Natural killer cell treated with Interleukin-12 subunit alpha and Interleukin-12 subunit beta and Interleukin-15 and Interleukin-18, amount 100 ng/mL, for 72 hours (primary cell): Measurements from ENCODE around the gene GMDS. TPM values are rescaled to one million over a fixed set of nuclear protein-coding genes. Genes with fewer than 3 reads are reported as not detected.

Experiments used
- ATAC-seq, 2 donors: fragments of 150-1000 bp; cut with Tn5 transposase in 1 of 2; sonication (Bioruptor Pico), chemical (Tn5 transposase) in 1 of 2; 2 replicates each; pipeline ENCODE4 v1.10.0; 2021
- DNase-seq: peaks from one replicate; pipeline ENCODE4 v3.0.0; 2022; ENCODE audit warnings: low spot score
- H3K27ac Mint-ChIP-seq, 2 donors: 1 replicate in 1 of 2; 2 replicates in 1 of 2; pipeline ENCODE4 v1.8.0; 2022; ENCODE audit warnings: mixed read lengths in 2 of 2, mild to moderate bottlenecking in 1 of 2, moderate library complexity in 1 of 2
- H3K27me3 Mint-ChIP-seq, 2 donors: 1 replicate in 1 of 2; 2 replicates in 1 of 2; pipeline ENCODE4 v1.8.0; 2022; ENCODE audit warnings: mixed read lengths in 2 of 2
- H3K36me3 Mint-ChIP-seq: one replicate; pipeline ENCODE4 v1.8.0; 2022; ENCODE audit warnings: mixed read lengths
- H3K4me1 Mint-ChIP-seq, 2 donors: 1 replicate in 1 of 2; 2 replicates in 1 of 2; pipeline ENCODE4 v1.8.0; 2022; ENCODE audit warnings: low read depth in 2 of 2, mixed read lengths in 2 of 2, mild to moderate bottlenecking in 1 of 2
- H3K4me3 Mint-ChIP-seq: one replicate; pipeline ENCODE4 v1.8.0; 2022; ENCODE audit warnings: mixed read lengths
- H3K9me3 Mint-ChIP-seq: 2 replicates; pipeline ENCODE4 v1.8.0; 2022; ENCODE audit warnings: mixed read lengths
- total RNA-seq, 2 donors: library from RNA; stranded (reverse); gene quantifications; one replicate each; pipeline ENCODE4 v1.2.3, GENCODE V29; 2022

Gene GMDS
- total RNA-seq, 2 donors from 2014 or later: 23.7 to 39.4 TPM

DNA sequence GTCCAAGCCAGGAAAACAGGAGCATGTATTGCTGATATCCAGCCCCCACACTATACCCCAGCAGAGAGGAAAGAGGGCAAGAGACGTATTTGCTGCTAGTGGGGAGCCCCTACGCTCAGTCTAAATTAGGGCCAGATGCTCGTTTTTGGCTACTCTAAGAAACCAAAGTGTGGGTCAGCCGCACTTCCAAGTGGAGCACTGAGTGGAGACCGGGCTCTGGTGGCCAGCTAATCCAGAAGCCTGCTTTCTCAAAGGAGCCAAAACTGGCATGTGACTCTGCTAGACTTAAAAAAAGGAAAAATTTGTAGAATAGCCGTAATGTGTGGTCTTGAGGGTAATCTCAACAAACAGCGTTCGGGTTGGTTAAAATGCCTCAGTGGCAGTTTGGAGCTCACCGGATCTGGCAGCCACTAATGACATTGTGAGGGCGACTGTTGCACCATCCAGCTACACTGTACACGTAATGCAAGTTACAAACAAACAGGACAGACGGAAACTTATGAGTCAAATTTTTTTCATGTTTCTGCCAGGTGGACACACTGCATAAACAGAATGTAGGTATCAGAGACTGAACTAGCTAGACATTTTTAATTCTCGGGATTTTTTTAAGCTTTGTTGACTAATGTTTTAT lies 404.8 kb downstream of the GMDS start:
- Mint-ChIP-seq H3K9me3 (no peaks in the 10 kb centered on the region), H3K27ac (no peak overlapping the region)

GRCh38 chr6:1839361-1839760 lies 406.0 kb downstream of the GMDS start:
- DNase-seq: no peak
- no peak overlapping the region for H3K4me3 Mint-ChIP-seq
- H3K9me3 Mint-ChIP-seq: no peaks in the 10 kb centered on the region
- no peaks in the 10 kb centered on the region for H3K27me3 Mint-ChIP-seq
- no peak for ATAC-seq
- H3K27ac Mint-ChIP-seq: no peak overlapping the region
- H3K36me3 Mint-ChIP-seq: no peaks in the 10 kb centered on the region
- H3K4me1 Mint-ChIP-seq: no peaks in the 10 kb centered on the region

More for the DNA sequence above, 404.8 kb downstream of the GMDS start:
- no peaks in the 10 kb centered on the region for H3K27me3 Mint-ChIP-seq
- H3K4me3 Mint-ChIP-seq: no peak overlapping the region
- DNase-seq (no peak), ATAC-seq (no peak)
- H3K4me1 Mint-ChIP-seq: no peaks in the 10 kb centered on the region
- H3K36me3 Mint-ChIP-seq: no peaks in the 10 kb centered on the region

DNA sequence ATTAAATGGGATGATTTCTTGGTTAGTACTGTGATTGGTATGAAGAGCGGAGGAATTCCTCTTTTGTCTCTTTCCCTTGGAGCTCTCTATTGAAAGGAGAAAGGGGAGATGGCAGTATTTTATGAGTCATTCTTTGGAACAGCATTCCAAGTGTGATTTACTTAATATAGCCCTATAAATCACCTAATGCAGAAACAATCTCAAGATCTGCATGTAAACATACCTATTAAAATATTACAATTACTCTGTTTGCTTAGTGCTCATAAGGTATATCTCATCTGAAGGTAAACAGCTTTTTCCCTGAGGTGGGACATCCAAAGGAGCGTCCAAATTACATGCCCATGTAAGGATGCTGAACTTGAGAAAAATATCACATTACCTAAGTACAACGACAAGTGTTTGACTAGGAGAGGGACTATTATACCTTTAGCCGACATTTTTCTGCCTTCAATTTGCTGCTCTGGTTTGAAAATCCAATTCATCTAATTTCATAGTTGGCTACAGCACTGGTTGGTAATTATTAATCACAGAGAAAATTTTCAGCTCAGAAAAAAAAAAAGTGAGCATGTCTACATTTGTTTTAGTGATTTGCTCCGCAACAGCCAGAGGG lies 406.7 kb downstream of the GMDS start:
- Mint-ChIP-seq H3K4me1 (no peaks in the 10 kb centered on the region), H3K27ac (no peak overlapping the region), H3K27me3 (no peaks in the 10 kb centered on the region), H3K9me3 (no peaks in the 10 kb centered on the region), H3K4me3 (no peak overlapping the region), H3K36me3 (no peaks in the 10 kb centered on the region)
- ATAC-seq (no peak), DNase-seq (no peak)

DNA sequence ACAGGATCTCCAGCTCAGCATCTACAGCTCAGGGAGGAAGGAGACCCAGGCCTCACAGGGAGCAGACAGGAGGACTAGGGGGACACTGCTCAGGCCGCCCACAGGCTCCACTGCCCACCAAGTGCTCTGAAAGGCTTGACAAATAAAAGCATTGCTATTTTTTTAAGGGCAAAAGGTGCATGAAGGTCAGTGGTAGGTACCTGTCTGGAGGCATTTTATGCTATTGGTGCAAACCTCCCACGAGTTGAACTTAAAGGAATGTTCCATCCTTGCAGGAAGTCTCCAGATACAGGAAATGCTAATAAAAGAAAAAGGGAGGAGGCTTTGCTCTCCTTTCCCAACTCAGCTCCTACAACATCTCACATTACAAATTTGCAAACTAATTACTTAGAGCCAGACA lies 407.6 kb downstream of the GMDS start:
- H3K4me3 Mint-ChIP-seq: no peak overlapping the region

DNA sequence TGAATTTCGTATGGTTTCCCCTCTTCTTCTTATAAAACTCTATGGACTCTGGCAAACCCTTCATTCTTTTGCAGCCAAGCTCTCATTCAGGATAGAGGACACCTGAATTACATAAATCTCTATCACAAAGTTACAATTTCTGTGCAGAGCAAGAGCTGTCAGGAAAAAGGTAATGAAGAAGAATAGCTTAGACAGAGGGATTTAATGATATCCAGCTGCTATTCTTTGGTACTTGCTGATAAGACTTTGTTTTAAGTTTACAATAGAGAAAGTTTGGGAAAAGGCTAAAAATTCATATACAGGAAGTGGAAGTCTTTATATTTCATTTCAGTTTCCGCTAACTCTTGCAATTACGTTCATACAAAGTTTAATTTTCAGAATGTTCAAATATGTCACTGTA lies 408.7 kb downstream of the GMDS start:
- no peak overlapping the region for H3K4me3 Mint-ChIP-seq
- DNase-seq: no peak
- ATAC-seq: no peak
- H3K27ac Mint-ChIP-seq: no peak overlapping the region
- H3K4me1 Mint-ChIP-seq: no peaks in the 10 kb centered on the region
- H3K9me3 Mint-ChIP-seq: no peaks in the 10 kb centered on the region
- no peaks in the 10 kb centered on the region for H3K27me3 Mint-ChIP-seq
- H3K36me3 Mint-ChIP-seq: no peaks in the 10 kb centered on the region

More for the DNA sequence above, 407.6 kb downstream of the GMDS start:
- ATAC-seq (no peak), DNase-seq (no peak)
- H3K27me3 Mint-ChIP-seq: no peaks in the 10 kb centered on the region
- H3K36me3 Mint-ChIP-seq: no peaks in the 10 kb centered on the region
- H3K4me1 Mint-ChIP-seq: no peaks in the 10 kb centered on the region
- H3K9me3 Mint-ChIP-seq: no peaks in the 10 kb centered on the region
- no peak overlapping the region for H3K27ac Mint-ChIP-seq

DNA sequence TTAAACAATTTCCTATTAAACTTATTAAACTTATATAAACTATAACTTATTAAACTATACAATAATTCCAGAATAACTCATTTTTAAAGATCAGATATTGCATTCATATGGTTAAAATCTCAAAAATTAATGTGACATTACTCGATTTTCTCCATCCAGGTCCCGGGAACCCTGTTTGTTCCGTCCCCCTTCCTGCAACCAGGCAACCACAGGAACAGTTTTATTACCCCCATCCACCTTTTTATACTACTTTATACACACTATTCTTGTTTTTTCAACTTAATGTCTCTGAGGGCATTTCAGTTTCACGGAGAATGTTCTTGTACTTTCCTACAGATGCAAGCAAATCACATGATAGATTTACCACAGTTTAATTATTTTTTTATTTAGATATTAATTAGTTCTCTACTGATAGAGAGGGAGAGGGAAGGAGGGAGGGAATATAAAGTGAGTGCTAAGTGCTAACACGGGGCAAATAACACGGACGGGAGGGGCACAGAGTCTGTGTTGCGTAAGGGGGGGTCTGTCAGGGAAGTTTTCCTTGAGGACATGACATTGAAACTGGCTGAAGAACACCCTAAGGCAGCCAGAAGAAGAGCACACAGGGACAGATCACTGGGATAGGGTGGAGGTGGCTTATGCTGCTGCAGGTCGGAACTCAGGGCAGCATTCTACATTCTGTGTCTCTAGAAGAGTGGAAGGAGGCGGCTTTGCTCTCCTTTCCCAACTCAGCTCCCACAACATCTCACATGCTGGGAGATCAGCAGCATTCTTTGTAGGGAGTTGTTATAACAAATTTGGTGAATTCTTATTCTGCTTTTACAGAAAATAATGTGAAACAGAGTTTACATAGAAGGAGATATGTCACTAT lies 410.5 kb downstream of the GMDS start:
- ATAC-seq: no peak
- no peaks in the 10 kb centered on the region for H3K27me3 Mint-ChIP-seq
- H3K4me3 Mint-ChIP-seq: no peak overlapping the region
- DNase-seq: no peak
- H3K27ac Mint-ChIP-seq: no peak overlapping the region
- H3K4me1 Mint-ChIP-seq: no peaks in the 10 kb centered on the region
- no peaks in the 10 kb centered on the region for H3K9me3 Mint-ChIP-seq
- no peaks in the 10 kb centered on the region for H3K36me3 Mint-ChIP-seq

DNA sequence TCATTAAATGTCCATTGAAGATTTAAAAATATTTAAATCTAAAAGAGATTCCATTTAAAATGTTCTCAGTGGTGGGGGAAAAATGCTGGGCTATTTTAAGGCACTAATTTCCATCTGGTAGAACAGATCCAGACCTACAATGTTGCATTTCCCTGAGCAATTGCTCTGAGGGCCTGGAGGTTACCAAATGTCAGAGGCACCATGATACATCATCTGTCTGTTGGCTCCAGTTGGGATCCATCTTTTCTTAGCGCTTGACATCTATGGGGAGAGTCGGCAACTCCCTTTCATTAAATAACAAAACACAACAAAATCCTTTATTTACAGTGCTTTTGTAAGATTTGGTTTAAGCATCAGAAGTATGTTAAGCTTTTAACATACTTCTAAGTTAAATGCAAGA lies 411.2 kb downstream of the GMDS start:
- Mint-ChIP-seq H3K4me1 (no peaks in the 10 kb centered on the region), H3K36me3 (no peaks in the 10 kb centered on the region), H3K4me3 (no peak overlapping the region), H3K27ac (no peak overlapping the region), H3K27me3 (no peaks in the 10 kb centered on the region), H3K9me3 (no peaks in the 10 kb centered on the region)
- ATAC-seq (no peak), DNase-seq (no peak)

DNA sequence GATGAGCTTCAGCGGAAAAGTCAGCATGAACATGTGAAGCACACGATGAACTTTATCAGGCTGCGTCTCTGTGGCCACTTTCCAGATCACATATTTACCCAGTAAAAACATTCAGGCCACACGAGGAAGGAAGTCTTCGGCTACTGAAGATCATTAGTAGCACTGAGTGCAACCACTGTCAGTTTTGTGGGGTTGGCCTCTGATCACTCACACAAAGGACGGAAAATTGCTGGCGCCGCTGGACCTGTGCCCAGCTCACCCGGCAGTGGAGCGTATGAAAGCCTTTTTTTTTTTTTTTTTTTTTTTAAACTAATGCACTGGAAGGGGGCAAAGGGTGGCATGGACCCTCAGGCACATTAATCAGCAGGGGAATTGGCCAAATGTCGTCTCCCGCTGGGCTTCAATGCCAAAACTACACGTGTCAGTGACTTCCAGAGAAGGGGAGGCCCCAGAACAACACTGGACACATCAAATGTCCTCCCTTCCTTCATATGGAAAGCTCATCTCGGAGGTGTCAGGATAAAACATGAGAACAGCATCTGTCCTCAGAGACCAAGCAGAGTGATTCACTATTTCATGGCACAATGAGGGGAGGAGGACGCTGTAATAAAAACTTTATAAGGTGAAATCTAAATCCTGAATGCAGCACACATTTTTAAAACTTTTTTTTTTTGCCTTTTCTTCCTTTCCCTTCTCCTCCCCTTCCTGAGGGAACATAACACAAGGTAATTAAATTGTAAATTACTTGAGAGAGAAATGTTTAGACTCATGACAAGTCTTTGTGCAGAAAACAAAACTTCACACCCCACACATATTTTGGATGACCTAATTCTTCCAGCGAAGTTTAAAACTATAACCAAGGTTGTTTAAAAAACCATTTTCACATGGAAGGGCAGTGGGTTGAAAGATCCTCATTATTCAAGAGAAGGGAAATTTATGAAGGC lies 412.3 kb downstream of the GMDS start:
- H3K36me3 Mint-ChIP-seq: peaks cover 10% of the 10 kb centered on the region
- no peak for ATAC-seq
- peaks cover 3% of the 10 kb centered on the region for H3K9me3 Mint-ChIP-seq
- H3K4me1 Mint-ChIP-seq: no peaks in the 10 kb centered on the region
- DNase-seq: no peak
- H3K27ac Mint-ChIP-seq: no peak overlapping the region
- no peak overlapping the region for H3K4me3 Mint-ChIP-seq
- H3K27me3 Mint-ChIP-seq: no peaks in the 10 kb centered on the region

DNA sequence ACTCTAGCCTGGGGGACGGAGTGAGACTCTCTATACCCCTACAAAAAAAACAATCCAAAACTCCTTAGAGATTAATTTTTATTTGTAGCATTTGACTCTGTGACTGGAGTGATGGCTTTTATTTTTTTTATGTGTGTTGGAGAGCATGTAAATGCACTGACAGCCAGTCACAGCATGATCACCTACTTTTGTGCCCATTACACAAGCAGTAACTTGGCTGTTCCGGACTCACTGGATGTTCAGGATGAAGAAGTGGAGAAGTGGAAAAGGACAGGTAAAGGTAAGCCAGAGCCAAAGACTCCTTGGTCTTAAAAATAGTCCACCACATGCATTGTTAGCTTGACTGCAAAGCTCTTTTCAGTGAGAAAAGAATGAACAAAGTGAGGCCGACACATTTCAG lies 413.0 kb downstream of the GMDS start:
- ATAC-seq (no peak), DNase-seq (no peak)
- Mint-ChIP-seq H3K4me1 (no peaks in the 10 kb centered on the region), H3K27me3 (no peaks in the 10 kb centered on the region), H3K36me3 (peaks cover 18% of the 10 kb centered on the region), H3K9me3 (peaks cover 8% of the 10 kb centered on the region), H3K4me3 (no peak overlapping the region), H3K27ac (no peak overlapping the region)

GRCh38 chr6:1827984-1828793 lies 417.2 kb downstream of the GMDS start:
- DNase-seq: no peak
- H3K27ac Mint-ChIP-seq: no peak overlapping the region
- H3K27me3 Mint-ChIP-seq: no peaks in the 10 kb centered on the region

GRCh38 chr6:1825926-1826325 lies 419.5 kb downstream of the GMDS start:
- DNase-seq (no peak), ATAC-seq (no peak)
- Mint-ChIP-seq H3K27ac (no peak overlapping the region), H3K27me3 (no peaks in the 10 kb centered on the region), H3K9me3 (peaks cover 8% of the 10 kb centered on the region), H3K36me3 (peaks cover 18% of the 10 kb centered on the region), H3K4me1 (no peaks in the 10 kb centered on the region), H3K4me3 (no peak overlapping the region)

More at GRCh38 chr6:1827984-1828793, 417.2 kb downstream of the GMDS start:
- no peak for ATAC-seq
- Mint-ChIP-seq H3K9me3 (peaks cover 8% of the 10 kb centered on the region), H3K36me3 (peaks cover 18% of the 10 kb centered on the region), H3K4me3 (no peak overlapping the region), H3K4me1 (no peaks in the 10 kb centered on the region)

GRCh38 chr6:1825277-1825676 lies 420.1 kb downstream of the GMDS start:
- Mint-ChIP-seq H3K9me3 (peaks cover 8% of the 10 kb centered on the region), H3K27ac (no peak overlapping the region), H3K4me1 (no peaks in the 10 kb centered on the region), H3K27me3 (no peaks in the 10 kb centered on the region), H3K36me3 (peaks cover 18% of the 10 kb centered on the region), H3K4me3 (no peak overlapping the region)
- ATAC-seq (no peak), DNase-seq (no peak)
